ENCODE measurements around the gene TPM4. TPM values are rescaled to one million over a fixed set of nuclear protein-coding genes. Genes with fewer than 3 reads are reported as not detected.

TPM4 gene
- total RNA-seq, 1 donor from 2014 or later: 619 TPM

- DNase-seq (ENCODE audit: low spot score in 2 of 2): no peak
- Histone ChIP-seq H3K36me3 (peaks cover 11 to 45% of the 10 kb centered on the region in 2 donors), H3K4me1 (peaks cover 9 to 30% of the 10 kb centered on the region in 2 donors), H3K9me3 (no peaks in the 10 kb centered on the region), H3K4me3 (no peak overlapping the region), H3K27me3 (no peaks in the 10 kb centered on the region), H3K27ac (peak overlapping the region; percentile 99 to 100)
- intact Hi-C loops (cut with DNase I): no loop called here
- TF ChIP-seq, protein P1, sequence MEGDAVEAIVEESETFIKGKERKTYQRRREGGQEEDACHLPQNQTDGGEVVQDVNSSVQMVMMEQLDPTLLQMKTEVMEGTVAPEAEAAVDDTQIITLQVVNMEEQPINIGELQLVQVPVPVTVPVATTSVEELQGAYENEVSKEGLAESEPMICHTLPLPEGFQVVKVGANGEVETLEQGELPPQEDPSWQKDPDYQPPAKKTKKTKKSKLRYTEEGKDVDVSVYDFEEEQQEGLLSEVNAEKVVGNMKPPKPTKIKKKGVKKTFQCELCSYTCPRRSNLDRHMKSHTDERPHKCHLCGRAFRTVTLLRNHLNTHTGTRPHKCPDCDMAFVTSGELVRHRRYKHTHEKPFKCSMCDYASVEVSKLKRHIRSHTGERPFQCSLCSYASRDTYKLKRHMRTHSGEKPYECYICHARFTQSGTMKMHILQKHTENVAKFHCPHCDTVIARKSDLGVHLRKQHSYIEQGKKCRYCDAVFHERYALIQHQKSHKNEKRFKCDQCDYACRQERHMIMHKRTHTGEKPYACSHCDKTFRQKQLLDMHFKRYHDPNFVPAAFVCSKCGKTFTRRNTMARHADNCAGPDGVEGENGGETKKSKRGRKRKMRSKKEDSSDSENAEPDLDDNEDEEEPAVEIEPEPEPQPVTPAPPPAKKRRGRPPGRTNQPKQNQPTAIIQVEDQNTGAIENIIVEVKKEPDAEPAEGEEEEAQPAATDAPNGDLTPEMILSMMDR (IDR thresholded peaks at IDR 0.05): no peak
Measured at GRCh38 chr19:16073988-16074387, 2.3 kb upstream of the TPM4 start.

DNA sequence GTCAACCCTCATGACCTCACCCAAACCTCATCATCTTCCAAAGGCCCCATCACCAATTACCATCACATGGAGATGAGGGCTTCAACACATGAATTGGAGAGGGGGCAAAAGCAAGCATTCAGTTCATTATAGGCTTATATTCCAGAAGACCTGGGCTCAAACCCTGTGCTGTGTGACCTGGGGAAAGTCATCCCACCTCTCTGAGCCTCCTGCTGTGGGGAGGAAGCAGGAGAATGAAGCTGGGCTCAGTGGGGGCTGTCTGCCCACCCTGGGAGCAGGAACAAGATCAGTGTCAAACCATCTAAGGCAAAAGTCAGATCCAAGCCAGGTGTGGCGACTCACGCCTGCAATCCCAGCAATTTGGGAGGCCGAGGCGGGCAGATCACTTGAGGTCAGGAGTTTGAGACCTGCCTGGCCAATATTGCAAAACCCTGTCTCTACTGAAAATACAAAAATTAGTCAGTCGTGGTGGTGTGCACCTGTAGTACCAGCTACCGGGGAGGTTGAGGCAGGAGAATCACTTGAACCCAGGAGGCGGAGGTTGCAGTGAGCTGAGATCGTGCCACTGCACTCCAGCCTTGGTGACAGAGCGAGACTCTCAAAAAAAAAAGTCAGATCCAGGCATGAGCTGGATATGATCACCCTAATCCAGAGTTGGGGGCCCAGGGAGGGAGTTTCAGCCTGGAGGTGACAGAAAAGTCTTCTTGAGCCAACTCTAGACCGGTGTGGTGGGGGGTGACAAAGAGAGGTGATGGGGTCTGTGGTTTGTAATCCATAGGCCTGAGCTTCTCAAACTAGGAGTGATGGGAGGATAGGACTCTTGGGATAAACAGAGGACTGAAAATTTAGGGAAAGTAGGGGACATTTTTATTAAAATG lies 1.6 kb upstream of the TPM4 start:
- peak overlapping the region in 1 of 2 donors; percentile 9 for H3K4me3 ChIP-seq
- intact Hi-C loops (cut with DNase I): no loop called here
- H3K4me1 ChIP-seq: peaks cover 9 to 34% of the 10 kb centered on the region in 2 donors
- H3K27me3 ChIP-seq: no peaks in the 10 kb centered on the region
- peaks cover 11 to 45% of the 10 kb centered on the region in 2 donors for H3K36me3 ChIP-seq
- H3K9me3 ChIP-seq: no peaks in the 10 kb centered on the region
- peak in 1 of 2 donors; percentile 65 for DNase-seq (ENCODE audit: low spot score in 2 of 2)
- peak overlapping the region; percentile 99 to 100 for H3K27ac ChIP-seq
- TF ChIP-seq, protein P1 (IDR thresholded peaks at IDR 0.05): no peak

GRCh38 chr19:16075430-16076153 lies 703 bp upstream of the TPM4 start:
- Histone ChIP-seq H3K27me3 (no peaks in the 10 kb centered on the region), H3K4me1 (peaks cover 14 to 42% of the 10 kb centered on the region in 2 donors), H3K4me3 (peak overlapping the region; percentile 94 to 95), H3K9me3 (no peaks in the 10 kb centered on the region), H3K27ac (peak overlapping the region; percentile 99 to 100), H3K36me3 (peaks cover 17 to 52% of the 10 kb centered on the region in 2 donors)
- TF ChIP-seq, protein P1 (IDR thresholded peaks at IDR 0.05): no peak
- DNase-seq (ENCODE audit: low spot score in 2 of 2): peak in 1 of 2 donors; percentile 71
- intact Hi-C loops (cut with DNase I): no loop called here

DNA sequence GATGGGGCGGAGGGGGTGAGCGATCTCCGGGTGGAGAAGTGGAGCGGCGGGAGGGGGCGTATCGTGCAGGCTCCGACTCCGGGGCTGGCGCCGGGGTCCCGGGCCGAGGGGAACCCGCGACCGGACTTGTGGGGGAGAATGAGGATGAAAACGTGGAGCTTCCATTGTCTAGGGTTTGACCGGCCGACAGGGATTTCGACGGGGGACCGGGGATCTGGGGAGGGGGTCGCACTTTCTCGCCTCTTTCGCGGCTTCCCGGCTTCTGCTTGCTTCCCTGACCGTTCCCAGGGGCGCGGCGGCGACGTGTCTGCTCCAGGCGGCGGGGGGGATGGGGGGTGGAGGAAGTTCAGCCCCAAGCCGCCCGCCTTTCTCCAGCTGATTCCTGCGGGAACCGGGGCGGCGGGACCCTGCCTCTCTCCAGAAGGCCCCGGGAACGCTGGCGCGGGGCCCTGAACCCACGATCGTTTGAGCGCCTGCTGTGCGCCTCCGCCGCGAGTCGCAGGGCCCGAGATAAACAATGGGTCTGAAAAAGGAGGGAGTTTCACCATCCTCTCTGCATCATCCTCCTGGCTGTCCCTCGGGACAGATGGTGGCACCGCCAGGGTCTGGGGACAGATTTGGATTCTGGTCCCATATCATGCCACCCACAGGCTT lies 790 bp downstream of the TPM4 start:
- peak overlapping the region; percentile 94 to 95 for H3K4me3 ChIP-seq
- DNase-seq (ENCODE audit: low spot score in 2 of 2): peak in 1 of 2 donors; percentile 76
- peaks cover 10 to 43% of the 10 kb centered on the region in 2 donors for H3K4me1 ChIP-seq
- H3K27me3 ChIP-seq: no peaks in the 10 kb centered on the region
- TF ChIP-seq, protein P1 (IDR thresholded peaks at IDR 0.05): no peak
- no peaks in the 10 kb centered on the region for H3K9me3 ChIP-seq
- H3K27ac ChIP-seq: peak overlapping the region; percentile 99 to 100
- intact Hi-C loops (cut with DNase I): no loop called here
- H3K36me3 ChIP-seq: peaks cover 23 to 59% of the 10 kb centered on the region in 2 donors

GRCh38 chr19:16077984-16078758 lies 1.9 kb downstream of the TPM4 start:
- intact Hi-C loops (cut with DNase I): no loop called here
- TF ChIP-seq, protein P1 (IDR thresholded peaks at IDR 0.05): no peak
- Histone ChIP-seq H3K27ac (peak overlapping the region; percentile 99 to 100), H3K9me3 (no peaks in the 10 kb centered on the region), H3K4me1 (peaks cover 10 to 44% of the 10 kb centered on the region in 2 donors), H3K27me3 (no peaks in the 10 kb centered on the region), H3K36me3 (peaks cover 32 to 62% of the 10 kb centered on the region in 2 donors), H3K4me3 (peak overlapping the region; percentile 94 to 95)
- DNase-seq (ENCODE audit: low spot score in 2 of 2): peak in 1 of 2 donors; percentile 75
